GM21528 (cell line): ENCODE data around the gene ENO2.

Experiments used
- ATAC-seq: cut with Tn5 transposase; IDR thresholded peaks from one replicate; pipeline ENCODE4 v1.9.1; 2021; ENCODE audit warnings: mild to moderate bottlenecking, moderate library complexity; ENCODE audit not compliant: unreplicated experiment, low FRiP score

Gene ENO2

GRCh38 chr12:6912164-6912935 is 2.0 kb upstream of the ENO2 start:
- ATAC-seq, result no peak

GRCh38 chr12:6914947-6915788 is 788 bp downstream of the ENO2 start:
- peak; percentile 6 for ATAC-seq

GRCh38 chr12:6915789-6916285 is 1.5 kb downstream of the ENO2 start:
- ATAC-seq, result no peak

- ATAC-seq, result no peak
These were observed 2.2 kb downstream of the ENO2 start for GRCh38 chr12:6916426-6917200.

GRCh38 chr12:6917491-6918231 is 3.3 kb downstream of the ENO2 start:
- no peak for ATAC-seq

GRCh38 chr12:6919588-6919987 is 5.2 kb downstream of the ENO2 start:
- no peak for ATAC-seq

GRCh38 chr12:6921539-6921938 is 7.2 kb downstream of the ENO2 start:
- no peak for ATAC-seq

GRCh38 chr12:6921996-6922946 is 7.9 kb downstream of the ENO2 start:
- ATAC-seq, result no peak

GRCh38 chr12:6923003-6923732 is 8.8 kb downstream of the ENO2 start:
- ATAC-seq, result no peak

GRCh38 chr12:6923851-6924250 is 9.5 kb downstream of the ENO2 start:
- ATAC-seq, result peak; percentile 13

GRCh38 chr12:6925239-6925539 is 10.8 kb downstream of the ENO2 start:
- ATAC-seq, result no peak

GRCh38 chr12:6925540-6926279 is 11.3 kb downstream of the ENO2 start:
- ATAC-seq, result no peak

- ATAC-seq, result no peak
These were observed 13.1 kb downstream of the ENO2 start, which contains the start of gene ATN1 for GRCh38 chr12:6927379-6928021. Gene ATN1 (plus strand): TSS chr12:6927959. CDS start chr12:6934002, 6,043 bp downstream.

- ATAC-seq, result no peak
These were observed 13.8 kb downstream of the ENO2 start for GRCh38 chr12:6928022-6928702.

GRCh38 chr12:6928703-6929407 is 14.5 kb downstream of the ENO2 start:
- ATAC-seq, result no peak
